Nephron progenitor cell (in vitro differentiated cells): ENCODE results near the gene ABCA9.
"Not testable (repeated sequence)": the region's sequence is repeated elsewhere in the genome, so short reads cannot be mapped to it uniquely, and the experiment has no call there.

Experiments used
- DNase-seq: peaks from one replicate; pipeline ENCODE4 v3.0.0; 2021
- H3K27ac Mint-ChIP-seq: 2 replicates; pipeline ENCODE4 v1.8.0; 2021; ENCODE audit warnings: mild to moderate bottlenecking, moderate library complexity, mixed read lengths
- H3K27me3 Mint-ChIP-seq: 2 replicates; pipeline ENCODE4 v1.8.0; 2021; ENCODE audit warnings: mild to moderate bottlenecking, low read depth, mixed read lengths; ENCODE audit not compliant: poor library complexity
- H3K36me3 Mint-ChIP-seq: 2 replicates; pipeline ENCODE4 v1.8.0; 2021; ENCODE audit warnings: low read depth, mixed read lengths
- H3K4me1 Mint-ChIP-seq: 2 replicates; pipeline ENCODE4 v1.8.0; 2021; ENCODE audit warnings: mixed read lengths
- H3K4me3 Mint-ChIP-seq: 2 replicates; pipeline ENCODE4 v1.8.0; 2021; ENCODE audit warnings: mild to moderate bottlenecking, moderate library complexity, mixed read lengths
- H3K9me3 Mint-ChIP-seq: 2 replicates; pipeline ENCODE4 v1.8.0; 2021; ENCODE audit warnings: mild to moderate bottlenecking, moderate library complexity, mixed read lengths
- CTCF ChIP-seq: fragments of 200-600 bp; sonication (generic); IDR thresholded peaks from 2 replicates; pipeline ENCODE4 v1.5.0; 2021; ENCODE audit warnings: antibody characterized with exemption

ABCA9 gene

GRCh38 chr17:69084911-69085310, 24.2 kb upstream of the ABCA9 start:
- Mint-ChIP-seq H3K4me1 (no peaks in the 10 kb centered on the region), H3K4me3 (no peak overlapping the region), H3K36me3 (no peaks in the 10 kb centered on the region), H3K27me3 (peaks cover 7% of the 10 kb centered on the region), H3K27ac (no peak overlapping the region), H3K9me3 (peaks cover 22% of the 10 kb centered on the region)
- peak; percentile 55 for TF ChIP-seq CTCF
- DNase-seq = peak; percentile 19

GRCh38 chr17:69082696-69083095, 22.0 kb upstream of the ABCA9 start:
- Mint-ChIP-seq H3K27me3 (peaks cover 3% of the 10 kb centered on the region), H3K4me3 (no peak overlapping the region), H3K27ac (no peak overlapping the region), H3K36me3 (no peaks in the 10 kb centered on the region), H3K9me3 (peaks cover 22% of the 10 kb centered on the region), H3K4me1 (no peaks in the 10 kb centered on the region)
- no peak for DNase-seq
- no peak for TF ChIP-seq CTCF

GRCh38 chr17:69078864-69079263, 18.1 kb upstream of the ABCA9 start:
- no peak for TF ChIP-seq CTCF
- H3K4me1 Mint-ChIP-seq = no peaks in the 10 kb centered on the region
- no peak for DNase-seq

GRCh38 chr17:69075823-69076222, 15.1 kb upstream of the ABCA9 start:
- Mint-ChIP-seq H3K4me3 (no peak overlapping the region), H3K36me3 (no peaks in the 10 kb centered on the region), H3K27me3 (peaks cover 3% of the 10 kb centered on the region), H3K9me3 (peaks cover 38% of the 10 kb centered on the region), H3K4me1 (peaks cover 6% of the 10 kb centered on the region), H3K27ac (no peak overlapping the region)
- DNase-seq = no peak
- no peak for TF ChIP-seq CTCF

More at GRCh38 chr17:69078864-69079263, 18.1 kb upstream of the ABCA9 start:
- Mint-ChIP-seq H3K36me3 (no peaks in the 10 kb centered on the region), H3K4me3 (no peak overlapping the region), H3K27ac (no peak overlapping the region), H3K9me3 (peaks cover 36% of the 10 kb centered on the region), H3K27me3 (peaks cover 3% of the 10 kb centered on the region)

GRCh38 chr17:69073392-69073791, 12.7 kb upstream of the ABCA9 start:
- H3K27ac Mint-ChIP-seq, H3K27me3 Mint-ChIP-seq, H3K36me3 Mint-ChIP-seq, H3K4me3 Mint-ChIP-seq, DNase-seq: not testable (repeated sequence)
- Mint-ChIP-seq H3K4me1 (peaks cover 24% of the 10 kb centered on the region), H3K9me3 (peaks cover 38% of the 10 kb centered on the region)

GRCh38 chr17:69072803-69073256, 12.1 kb upstream of the ABCA9 start:
- peaks cover 38% of the 10 kb centered on the region for H3K9me3 Mint-ChIP-seq
- DNase-seq, H3K36me3 Mint-ChIP-seq, H3K4me3 Mint-ChIP-seq, H3K27ac Mint-ChIP-seq, H3K27me3 Mint-ChIP-seq: not testable (repeated sequence)
- H3K4me1 Mint-ChIP-seq = peaks cover 28% of the 10 kb centered on the region

- Mint-ChIP-seq H3K27ac (peak overlapping the region; percentile 75), H3K9me3 (peaks cover 32% of the 10 kb centered on the region), H3K4me1 (peaks cover 39% of the 10 kb centered on the region)
- H3K36me3 Mint-ChIP-seq, DNase-seq, H3K4me3 Mint-ChIP-seq, H3K27me3 Mint-ChIP-seq: not testable (repeated sequence)
Observed at GRCh38 chr17:69071233-69071586, 10.5 kb upstream of the ABCA9 start.

- H3K36me3 Mint-ChIP-seq, H3K27me3 Mint-ChIP-seq, DNase-seq, H3K4me3 Mint-ChIP-seq: not testable (repeated sequence)
- Mint-ChIP-seq H3K27ac (peak overlapping the region; percentile 75), H3K4me1 (peaks cover 41% of the 10 kb centered on the region), H3K9me3 (peaks cover 32% of the 10 kb centered on the region)
Observed at GRCh38 chr17:69070378-69071232, 9.9 kb upstream of the ABCA9 start.
